Measurements from ENCODE around the gene SEMA6B.

Gene SEMA6B

GRCh38 chr19:4502282-4503131, 57.0 kb downstream of the SEMA6B start:
- TF ChIP-seq ZNF274 (IDR thresholded peaks at IDR 0.05; ENCODE audit: low read depth, low read length): no peak
- no peak overlapping the region for H3K4me3 ChIP-seq (ENCODE audit: low read length)

- H3K4me3 ChIP-seq (ENCODE audit: low read length): no peak overlapping the region
- no peak for TF ChIP-seq ZNF274 (IDR thresholded peaks at IDR 0.05; ENCODE audit: low read depth, low read length)
Observed at GRCh38 chr19:4501691-4502090, 57.8 kb downstream of the SEMA6B start.

GRCh38 chr19:4500841-4501591, 58.5 kb downstream of the SEMA6B start:
- no peak for TF ChIP-seq ZNF274 (IDR thresholded peaks at IDR 0.05; ENCODE audit: low read depth, low read length)
- no peak overlapping the region for H3K4me3 ChIP-seq (ENCODE audit: low read length)

GRCh38 chr19:4499855-4500254, 59.6 kb downstream of the SEMA6B start:
- H3K4me3 ChIP-seq (ENCODE audit: low read length): no peak overlapping the region
- TF ChIP-seq ZNF274 (IDR thresholded peaks at IDR 0.05; ENCODE audit: low read depth, low read length): no peak

- no peak overlapping the region for H3K4me3 ChIP-seq (ENCODE audit: low read length)
- TF ChIP-seq ZNF274 (IDR thresholded peaks at IDR 0.05; ENCODE audit: low read depth, low read length): no peak
Observed at GRCh38 chr19:4499318-4499717, 60.2 kb downstream of the SEMA6B start.

- TF ChIP-seq ZNF274 (IDR thresholded peaks at IDR 0.05; ENCODE audit: low read depth, low read length): no peak
- H3K4me3 ChIP-seq (ENCODE audit: low read length): no peak overlapping the region
Observed at GRCh38 chr19:4498694-4499093, 60.8 kb downstream of the SEMA6B start.

- H3K4me3 ChIP-seq (ENCODE audit: low read length): no peak overlapping the region
- TF ChIP-seq ZNF274 (IDR thresholded peaks at IDR 0.05; ENCODE audit: low read depth, low read length): no peak
Observed at GRCh38 chr19:4497770-4498389, 61.6 kb downstream of the SEMA6B start.

- TF ChIP-seq ZNF274 (IDR thresholded peaks at IDR 0.05; ENCODE audit: low read depth, low read length): no peak
- no peak overlapping the region for H3K4me3 ChIP-seq (ENCODE audit: low read length)
Observed at GRCh38 chr19:4496304-4496703, 63.2 kb downstream of the SEMA6B start.

- H3K4me3 ChIP-seq (ENCODE audit: low read length): no peak overlapping the region
- no peak for TF ChIP-seq ZNF274 (IDR thresholded peaks at IDR 0.05; ENCODE audit: low read depth, low read length)
Observed at GRCh38 chr19:4495471-4495870, 64.0 kb downstream of the SEMA6B start.

- no peak for TF ChIP-seq ZNF274 (IDR thresholded peaks at IDR 0.05; ENCODE audit: low read depth, low read length)
- no peak overlapping the region for H3K4me3 ChIP-seq (ENCODE audit: low read length)
Observed at GRCh38 chr19:4494691-4495064, 64.8 kb downstream of the SEMA6B start.

- no peak for TF ChIP-seq ZNF274 (IDR thresholded peaks at IDR 0.05; ENCODE audit: low read depth, low read length)
- H3K4me3 ChIP-seq (ENCODE audit: low read length): no peak overlapping the region
Observed at GRCh38 chr19:4493929-4494690, 65.4 kb downstream of the SEMA6B start.

GRCh38 chr19:4493104-4493928, 66.2 kb downstream of the SEMA6B start:
- TF ChIP-seq ZNF274 (IDR thresholded peaks at IDR 0.05; ENCODE audit: low read depth, low read length): no peak
- no peak overlapping the region for H3K4me3 ChIP-seq (ENCODE audit: low read length)

Data from GM08714 (cell line).